T-helper 2 cell treated with Interferon-gamma antibody and Interleukin-4, amounts not matched to agents 5 μg/mL and 100 μg/mL, for 36 hours (primary cell): ENCODE data around the gene HTRA3.

Source experiments
- DNase-seq: peaks from one replicate; pipeline ENCODE4 v3.0.0; 2021; ENCODE audit warnings: low spot score
- H3K27ac Mint-ChIP-seq: one replicate; pipeline ENCODE4 v1.8.0; 2021; ENCODE audit warnings: mild to moderate bottlenecking, mixed read lengths
- H3K27me3 Mint-ChIP-seq: one replicate; pipeline ENCODE4 v1.8.0; 2021; ENCODE audit warnings: low read depth, mixed read lengths
- H3K36me3 Mint-ChIP-seq: one replicate; pipeline ENCODE4 v1.8.0; 2021; ENCODE audit warnings: low read depth, mixed read lengths
- H3K4me1 Mint-ChIP-seq: one replicate; pipeline ENCODE4 v1.8.0; 2021; ENCODE audit warnings: low read depth, mixed read lengths
- H3K4me3 Mint-ChIP-seq: one replicate; pipeline ENCODE4 v1.8.0; 2022; ENCODE audit warnings: mild to moderate bottlenecking, moderate library complexity, mixed read lengths
- H3K9me3 Mint-ChIP-seq: one replicate; pipeline ENCODE4 v1.8.0; 2021; ENCODE audit warnings: mixed read lengths

HTRA3 gene

DNA sequence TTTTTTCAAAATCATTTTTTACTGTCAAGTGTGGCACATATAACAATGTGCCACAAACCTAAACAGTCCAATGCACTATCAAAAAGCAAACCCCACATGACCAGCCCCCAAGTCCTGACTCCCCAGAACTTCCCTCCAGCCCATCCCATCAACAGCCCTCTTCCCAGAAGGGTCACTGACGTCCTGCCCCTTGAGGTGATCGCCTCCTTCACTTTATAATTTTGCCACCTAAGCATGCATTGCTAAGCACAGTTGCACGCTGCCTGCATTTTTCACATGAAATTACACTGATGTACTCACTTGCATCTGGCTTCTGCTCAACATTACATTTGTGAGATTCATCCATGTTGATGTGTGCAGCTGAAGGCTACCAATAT lies 42.5 kb downstream of the HTRA3 start:
- Mint-ChIP-seq H3K4me3 (no peak overlapping the region), H3K27me3 (no peaks in the 10 kb centered on the region), H3K9me3 (no peaks in the 10 kb centered on the region), H3K36me3 (no peaks in the 10 kb centered on the region), H3K27ac (no peak overlapping the region), H3K4me1 (no peaks in the 10 kb centered on the region)
- DNase-seq = no peak

DNA sequence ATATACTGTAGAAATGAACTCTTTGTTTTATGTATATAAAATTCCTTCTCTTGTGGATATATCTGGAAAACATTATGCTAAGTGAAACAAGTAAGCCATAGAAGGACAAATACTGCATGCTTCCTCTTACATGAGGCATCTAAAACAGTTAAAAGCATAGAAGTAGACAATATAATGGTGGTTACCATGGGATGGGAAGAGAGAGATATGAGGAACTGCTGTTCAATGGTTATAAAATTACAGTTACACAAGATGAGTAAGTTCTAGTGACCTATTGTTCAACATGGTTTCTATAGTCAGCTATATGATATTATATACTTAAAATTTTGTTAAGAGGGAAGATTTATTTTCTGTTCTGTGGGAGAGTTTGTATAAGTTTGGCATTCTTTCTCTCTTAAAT lies 43.4 kb downstream of the HTRA3 start:
- H3K4me1 Mint-ChIP-seq = no peaks in the 10 kb centered on the region
- no peaks in the 10 kb centered on the region for H3K36me3 Mint-ChIP-seq
- no peak overlapping the region for H3K4me3 Mint-ChIP-seq
- no peaks in the 10 kb centered on the region for H3K9me3 Mint-ChIP-seq
- H3K27ac Mint-ChIP-seq = no peak overlapping the region
- DNase-seq = no peak
- no peaks in the 10 kb centered on the region for H3K27me3 Mint-ChIP-seq

GRCh38 chr4:8314691-8315255 lies 45.2 kb downstream of the HTRA3 start:
- no peak overlapping the region for H3K4me3 Mint-ChIP-seq
- H3K9me3 Mint-ChIP-seq = no peaks in the 10 kb centered on the region
- H3K27ac Mint-ChIP-seq = no peak overlapping the region
- no peak for DNase-seq
- no peaks in the 10 kb centered on the region for H3K4me1 Mint-ChIP-seq
- no peaks in the 10 kb centered on the region for H3K36me3 Mint-ChIP-seq
- no peaks in the 10 kb centered on the region for H3K27me3 Mint-ChIP-seq

DNA sequence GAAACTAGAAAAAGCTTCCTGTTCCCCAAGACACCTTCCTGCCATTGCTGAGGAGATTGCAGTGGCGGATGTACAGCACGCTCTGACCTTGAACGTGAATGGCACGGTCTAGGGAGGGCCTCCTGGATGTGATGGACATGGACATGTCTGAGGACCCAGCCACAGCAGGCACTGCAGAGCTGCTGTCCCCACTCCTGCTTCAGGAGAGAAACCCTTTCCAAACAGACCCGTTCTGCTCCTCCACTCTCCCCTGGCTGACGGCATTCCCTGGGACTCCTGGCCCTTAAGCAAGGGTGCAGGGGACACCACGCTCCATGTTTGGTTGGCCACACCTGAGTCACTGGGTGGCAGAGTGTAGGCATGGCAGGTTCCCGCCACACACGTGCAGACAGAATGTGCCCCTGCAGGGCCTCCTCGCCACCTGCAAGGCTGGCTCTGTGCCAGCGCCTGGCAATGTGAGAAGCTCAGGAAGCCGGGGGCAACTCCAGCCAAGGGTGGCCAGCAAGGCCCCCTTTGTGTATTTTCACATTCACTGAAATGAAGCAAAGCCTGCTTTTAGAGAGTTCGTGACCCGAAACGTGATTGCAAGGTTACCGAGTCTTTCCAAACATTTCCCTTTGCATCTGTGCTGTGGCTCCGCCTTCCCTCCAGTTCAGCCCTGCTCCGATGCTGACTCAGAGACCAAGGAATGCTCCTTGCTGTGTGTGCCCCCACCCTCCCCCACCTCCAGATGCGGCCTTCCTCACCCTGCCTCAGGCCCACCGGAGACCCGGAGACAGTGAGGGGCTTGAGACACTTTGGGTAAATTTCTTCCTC lies 46.1 kb downstream of the HTRA3 start:
- no peaks in the 10 kb centered on the region for H3K36me3 Mint-ChIP-seq
- no peak for DNase-seq

DNA sequence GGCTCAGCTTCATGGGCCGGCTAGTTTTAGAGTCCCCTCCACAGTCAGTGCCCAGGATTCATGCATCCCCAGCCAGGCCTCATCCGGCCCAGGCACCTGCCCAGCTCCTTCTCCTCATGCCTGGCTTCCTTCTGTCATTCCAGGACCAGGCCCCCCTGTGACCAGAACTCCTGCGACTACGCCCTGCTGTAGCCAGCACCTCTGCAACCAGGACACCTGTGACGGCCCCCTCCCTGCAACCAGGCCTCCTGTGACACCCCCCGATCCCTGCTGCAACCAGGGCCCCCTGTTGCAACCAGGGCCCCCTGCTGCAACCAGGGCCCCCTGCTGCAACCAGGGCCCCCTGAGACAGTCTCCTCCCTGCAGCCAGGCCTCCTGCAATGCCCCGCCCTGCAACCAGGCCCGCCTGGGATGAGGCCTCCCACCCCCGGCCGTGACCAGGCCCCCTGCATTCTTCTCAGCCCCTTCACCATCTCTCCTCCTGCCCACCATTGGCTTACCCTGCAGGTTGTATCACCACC lies 46.8 kb downstream of the HTRA3 start:
- DNase-seq = no peak
- H3K27me3 Mint-ChIP-seq = no peaks in the 10 kb centered on the region
- H3K9me3 Mint-ChIP-seq = no peaks in the 10 kb centered on the region
- no peaks in the 10 kb centered on the region for H3K4me1 Mint-ChIP-seq
- no peak overlapping the region for H3K27ac Mint-ChIP-seq
- H3K4me3 Mint-ChIP-seq = no peak overlapping the region
- H3K36me3 Mint-ChIP-seq = no peaks in the 10 kb centered on the region

More for the DNA sequence above, 46.1 kb downstream of the HTRA3 start:
- Mint-ChIP-seq H3K4me3 (no peak overlapping the region), H3K27ac (no peak overlapping the region), H3K9me3 (no peaks in the 10 kb centered on the region), H3K4me1 (no peaks in the 10 kb centered on the region), H3K27me3 (no peaks in the 10 kb centered on the region)

- H3K27me3 Mint-ChIP-seq = no peaks in the 10 kb centered on the region
- H3K36me3 Mint-ChIP-seq = no peaks in the 10 kb centered on the region
- DNase-seq = no peak
- no peak overlapping the region for H3K4me3 Mint-ChIP-seq
- no peak overlapping the region for H3K27ac Mint-ChIP-seq
- H3K9me3 Mint-ChIP-seq = no peaks in the 10 kb centered on the region
- H3K4me1 Mint-ChIP-seq = no peaks in the 10 kb centered on the region
These were observed 47.4 kb downstream of the HTRA3 start for GRCh38 chr4:8316911-8317351.

DNA sequence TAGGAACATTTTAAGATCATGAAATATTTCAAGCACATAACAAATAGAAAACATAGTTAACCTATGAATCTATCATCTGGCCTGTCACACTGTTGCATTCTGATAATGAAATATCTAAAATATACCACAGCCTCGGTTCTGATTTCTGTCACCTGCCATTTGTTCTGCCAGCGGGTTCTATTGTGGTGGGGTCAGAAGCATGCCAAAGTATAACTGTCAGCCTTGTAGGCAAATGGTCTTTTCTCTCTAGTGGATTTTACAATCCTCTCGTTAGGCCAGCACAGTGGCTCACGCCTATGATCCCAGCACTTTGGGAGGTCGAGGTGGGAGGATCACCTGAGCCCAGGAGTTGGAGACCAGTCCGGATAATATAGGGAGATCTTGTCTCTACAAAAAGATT lies 47.9 kb downstream of the HTRA3 start:
- Mint-ChIP-seq H3K27me3 (no peaks in the 10 kb centered on the region), H3K36me3 (no peaks in the 10 kb centered on the region), H3K9me3 (no peaks in the 10 kb centered on the region), H3K27ac (no peak overlapping the region), H3K4me1 (no peaks in the 10 kb centered on the region), H3K4me3 (no peak overlapping the region)
- DNase-seq = no peak

- Mint-ChIP-seq H3K27me3 (no peaks in the 10 kb centered on the region), H3K4me3 (no peak overlapping the region), H3K9me3 (no peaks in the 10 kb centered on the region), H3K36me3 (no peaks in the 10 kb centered on the region), H3K27ac (no peak overlapping the region), H3K4me1 (no peaks in the 10 kb centered on the region)
- DNase-seq = no peak
These were observed 49.0 kb downstream of the HTRA3 start for GRCh38 chr4:8318509-8318908.

- no peak for DNase-seq
- H3K4me1 Mint-ChIP-seq = no peaks in the 10 kb centered on the region
- no peaks in the 10 kb centered on the region for H3K36me3 Mint-ChIP-seq
- H3K9me3 Mint-ChIP-seq = no peaks in the 10 kb centered on the region
- no peaks in the 10 kb centered on the region for H3K27me3 Mint-ChIP-seq
- no peak overlapping the region for H3K4me3 Mint-ChIP-seq
- no peak overlapping the region for H3K27ac Mint-ChIP-seq
These were observed 49.5 kb downstream of the HTRA3 start for GRCh38 chr4:8319061-8319460.

DNA sequence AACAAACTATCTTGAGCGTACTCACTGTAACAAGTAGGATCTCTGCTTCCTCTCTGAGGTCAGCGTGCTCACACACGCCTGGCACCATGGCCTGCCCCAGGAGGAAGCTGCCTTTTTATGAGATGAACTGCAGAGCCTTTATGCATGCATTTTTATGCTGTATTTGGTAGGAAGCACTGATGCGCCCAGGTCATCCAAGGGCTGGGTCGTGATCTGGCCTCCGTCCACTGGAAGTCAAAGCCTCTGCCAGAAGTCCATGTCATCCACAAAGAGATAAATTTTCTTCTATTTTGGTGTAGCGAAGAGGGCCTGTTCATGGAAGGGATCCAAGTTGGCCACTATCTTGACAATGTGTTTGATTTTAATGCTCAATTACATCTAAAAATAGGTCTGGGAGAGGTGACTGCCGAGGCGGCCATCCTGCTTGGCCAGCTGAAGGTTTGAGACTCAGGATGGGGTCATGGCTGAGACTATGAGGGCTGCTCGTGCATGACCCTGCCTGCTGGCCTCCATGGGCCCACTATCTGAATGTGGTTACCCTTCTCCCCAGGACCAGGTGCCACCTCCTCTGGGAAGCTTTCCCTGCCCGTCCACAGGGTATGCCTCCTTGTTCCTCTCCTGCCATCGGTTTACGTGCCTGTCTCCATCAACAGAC lies 50.3 kb downstream of the HTRA3 start:
- no peaks in the 10 kb centered on the region for H3K9me3 Mint-ChIP-seq
- H3K27ac Mint-ChIP-seq = no peak overlapping the region
- H3K27me3 Mint-ChIP-seq = no peaks in the 10 kb centered on the region
- H3K36me3 Mint-ChIP-seq = no peaks in the 10 kb centered on the region
- no peaks in the 10 kb centered on the region for H3K4me1 Mint-ChIP-seq
- no peak overlapping the region for H3K4me3 Mint-ChIP-seq
- DNase-seq = no peak

DNA sequence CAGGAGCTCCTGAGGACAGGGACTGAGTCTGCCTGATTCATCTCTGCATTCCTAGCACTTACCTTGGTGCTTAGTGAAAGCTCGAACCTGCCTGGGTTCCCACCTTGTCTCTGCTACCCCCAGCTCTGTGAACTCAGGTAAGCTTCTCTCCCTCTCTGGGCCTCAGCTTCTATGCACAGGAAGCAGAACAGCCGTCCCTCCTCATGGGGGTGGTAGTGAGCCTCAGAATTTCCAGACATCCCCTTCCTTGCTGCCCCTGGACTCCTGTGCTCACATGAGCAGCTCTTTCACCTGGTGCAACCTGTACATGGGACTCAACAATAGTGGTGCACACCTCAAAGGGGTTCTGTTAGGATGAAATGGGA lies 50.8 kb downstream of the HTRA3 start:
- H3K36me3 Mint-ChIP-seq = no peaks in the 10 kb centered on the region
- H3K27me3 Mint-ChIP-seq = no peaks in the 10 kb centered on the region
- H3K9me3 Mint-ChIP-seq = no peaks in the 10 kb centered on the region
- DNase-seq = no peak
- no peak overlapping the region for H3K27ac Mint-ChIP-seq
- H3K4me3 Mint-ChIP-seq = no peak overlapping the region
- H3K4me1 Mint-ChIP-seq = no peaks in the 10 kb centered on the region

- Mint-ChIP-seq H3K4me1 (no peaks in the 10 kb centered on the region), H3K9me3 (no peaks in the 10 kb centered on the region), H3K4me3 (no peak overlapping the region), H3K27ac (no peak overlapping the region), H3K36me3 (no peaks in the 10 kb centered on the region), H3K27me3 (no peaks in the 10 kb centered on the region)
- no peak for DNase-seq
These were observed 51.7 kb downstream of the HTRA3 start for GRCh38 chr4:8321220-8321619.

DNA sequence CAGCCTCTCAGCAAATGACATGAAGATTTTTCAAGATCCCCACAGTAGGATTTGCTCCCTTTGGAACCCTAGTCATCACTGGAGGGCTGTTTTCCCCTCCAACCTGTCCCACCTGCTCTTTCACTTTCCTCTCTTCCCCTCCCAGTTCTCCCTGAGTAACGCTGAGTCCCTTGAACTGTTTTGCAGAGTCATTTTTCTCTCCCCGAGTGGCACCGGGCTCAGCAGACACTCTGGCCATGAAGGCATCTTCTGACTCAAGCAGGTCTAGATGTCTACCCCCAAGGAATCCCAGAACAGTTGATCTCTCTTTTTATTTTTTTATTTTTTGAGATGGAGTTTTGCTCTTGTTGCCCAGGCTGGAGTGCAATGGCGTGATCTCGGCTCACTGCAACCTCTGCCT lies 52.2 kb downstream of the HTRA3 start:
- Mint-ChIP-seq H3K27ac (no peak overlapping the region), H3K4me3 (no peak overlapping the region), H3K36me3 (no peaks in the 10 kb centered on the region), H3K4me1 (no peaks in the 10 kb centered on the region), H3K27me3 (no peaks in the 10 kb centered on the region), H3K9me3 (no peaks in the 10 kb centered on the region)
- no peak for DNase-seq
